PC-9 (cell line): ENCODE results near the gene RTEL1.

Experiments used
- CTCF ChIP-seq: fragments of 200-600 bp; sonication (generic); conservative IDR thresholded peaks from 2 replicates; pipeline ENCODE4 v1.6.1; 2017; ENCODE audit warnings: mixed run types, antibody characterized with exemption, mild to moderate bottlenecking, moderate library complexity
- EZH2 ChIP-seq: fragments of 200-600 bp; sonication (generic); IDR thresholded peaks from 2 replicates; pipeline ENCODE4 v1.8.0; 2017; ENCODE audit warnings: antibody characterized with exemption, low read depth

- TF ChIP-seq CTCF (no peak), EZH2 (no peak)
These were observed 39.0 kb upstream of the RTEL1 start for GRCh38 chr20:63619086-63619485.
